Progenitor cell of endocrine pancreas (in vitro differentiated cells): Measurements from ENCODE around the gene TRPC4AP. TPM values are rescaled to one million over a fixed set of nuclear protein-coding genes. Genes with fewer than 3 reads are reported as not detected.

Experiments used
- DNase-seq: peaks from one replicate; pipeline ENCODE4 v3.0.0; 2021; ENCODE audit warnings: low spot score; ENCODE audit not compliant: unreplicated experiment
- H3K27ac Mint-ChIP-seq: 2 replicates; pipeline ENCODE4 v1.8.0; 2021; ENCODE audit warnings: mild to moderate bottlenecking, moderate library complexity, mixed read lengths
- H3K27me3 Mint-ChIP-seq: 2 replicates; pipeline ENCODE4 v1.8.0; 2021; ENCODE audit warnings: mixed read lengths
- H3K36me3 Mint-ChIP-seq: 2 replicates; pipeline ENCODE4 v1.8.0; 2022; ENCODE audit warnings: mixed read lengths; ENCODE audit not compliant: insufficient read depth
- H3K4me1 Mint-ChIP-seq: 2 replicates; pipeline ENCODE4 v1.8.0; 2021; ENCODE audit warnings: low read depth, mixed read lengths
- H3K4me3 Mint-ChIP-seq: 2 replicates; pipeline ENCODE4 v1.8.0; 2021; ENCODE audit warnings: low read depth, mild to moderate bottlenecking, moderate library complexity, mixed read lengths
- H3K9me3 Mint-ChIP-seq: 2 replicates; pipeline ENCODE4 v1.8.0; 2021; ENCODE audit warnings: low read depth, mixed read lengths
- total RNA-seq: library from RNA; stranded (reverse); gene quantifications from 2 replicates; pipeline ENCODE4 v1.2.1, GENCODE V29; 2021
- TF ChIP-seq, protein P1 (sequence below): fragments of 200-600 bp; sonication (generic); IDR thresholded peaks from one replicate; pipeline ENCODE4 v1.5.0; 2021; ENCODE audit warnings: antibody characterized with exemption, mild to moderate bottlenecking; ENCODE audit not compliant: unreplicated experiment

The TRPC4AP gene
- total RNA-seq, 1 donor from 2014 or later, result 122 TPM

DNA sequence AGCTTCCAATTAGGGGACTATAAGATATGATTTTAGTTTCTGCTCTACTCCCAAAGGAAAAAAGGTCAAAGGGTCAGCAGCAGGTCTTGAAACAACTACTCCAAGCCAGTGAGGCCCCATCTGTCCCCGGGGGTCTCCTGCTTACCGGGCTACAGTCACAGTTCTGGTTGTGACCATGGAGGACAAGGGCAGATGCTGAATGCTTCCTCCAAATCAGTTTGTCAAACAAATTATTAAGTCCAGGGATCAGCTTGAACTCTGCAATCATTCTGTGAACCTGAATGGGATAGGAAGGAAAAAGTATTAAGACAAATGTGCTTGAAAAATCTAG lies 76.8 kb downstream of the TRPC4AP start:
- Mint-ChIP-seq H3K27ac (no peak overlapping the region), H3K4me1 (no peaks in the 10 kb centered on the region), H3K27me3 (no peaks in the 10 kb centered on the region), H3K9me3 (no peaks in the 10 kb centered on the region), H3K4me3 (no peak overlapping the region), H3K36me3 (peaks cover 29% of the 10 kb centered on the region)
- DNase-seq, result no peak
- TF ChIP-seq, protein P1, sequence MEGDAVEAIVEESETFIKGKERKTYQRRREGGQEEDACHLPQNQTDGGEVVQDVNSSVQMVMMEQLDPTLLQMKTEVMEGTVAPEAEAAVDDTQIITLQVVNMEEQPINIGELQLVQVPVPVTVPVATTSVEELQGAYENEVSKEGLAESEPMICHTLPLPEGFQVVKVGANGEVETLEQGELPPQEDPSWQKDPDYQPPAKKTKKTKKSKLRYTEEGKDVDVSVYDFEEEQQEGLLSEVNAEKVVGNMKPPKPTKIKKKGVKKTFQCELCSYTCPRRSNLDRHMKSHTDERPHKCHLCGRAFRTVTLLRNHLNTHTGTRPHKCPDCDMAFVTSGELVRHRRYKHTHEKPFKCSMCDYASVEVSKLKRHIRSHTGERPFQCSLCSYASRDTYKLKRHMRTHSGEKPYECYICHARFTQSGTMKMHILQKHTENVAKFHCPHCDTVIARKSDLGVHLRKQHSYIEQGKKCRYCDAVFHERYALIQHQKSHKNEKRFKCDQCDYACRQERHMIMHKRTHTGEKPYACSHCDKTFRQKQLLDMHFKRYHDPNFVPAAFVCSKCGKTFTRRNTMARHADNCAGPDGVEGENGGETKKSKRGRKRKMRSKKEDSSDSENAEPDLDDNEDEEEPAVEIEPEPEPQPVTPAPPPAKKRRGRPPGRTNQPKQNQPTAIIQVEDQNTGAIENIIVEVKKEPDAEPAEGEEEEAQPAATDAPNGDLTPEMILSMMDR, result no peak

DNA sequence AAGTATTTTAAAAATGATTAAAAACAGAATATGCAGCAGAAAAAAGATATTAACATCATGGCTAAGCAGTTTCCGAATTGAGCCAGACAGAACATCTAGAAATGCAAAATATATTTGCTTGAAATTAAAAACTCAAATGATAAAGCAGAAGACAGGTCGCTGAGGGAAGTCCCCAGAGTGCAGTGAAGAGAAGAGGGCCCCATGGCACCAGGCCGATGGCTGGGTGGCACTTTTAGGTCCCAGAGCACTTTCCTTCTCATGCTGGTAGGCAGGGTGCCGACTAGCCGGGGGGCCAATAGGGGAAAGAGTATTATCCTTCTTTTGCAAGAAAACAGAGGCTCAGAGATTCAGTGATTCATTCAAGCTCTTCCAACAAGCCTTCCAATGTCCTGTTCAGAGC lies 78.1 kb downstream of the TRPC4AP start:
- no peak for DNase-seq
- peaks cover 27% of the 10 kb centered on the region for H3K36me3 Mint-ChIP-seq
- H3K27ac Mint-ChIP-seq, result peak overlapping the region; percentile 2
- no peak overlapping the region for H3K4me3 Mint-ChIP-seq
- H3K27me3 Mint-ChIP-seq, result no peaks in the 10 kb centered on the region
- no peaks in the 10 kb centered on the region for H3K9me3 Mint-ChIP-seq
- H3K4me1 Mint-ChIP-seq, result no peaks in the 10 kb centered on the region
- TF ChIP-seq, protein P1, result no peak

DNA sequence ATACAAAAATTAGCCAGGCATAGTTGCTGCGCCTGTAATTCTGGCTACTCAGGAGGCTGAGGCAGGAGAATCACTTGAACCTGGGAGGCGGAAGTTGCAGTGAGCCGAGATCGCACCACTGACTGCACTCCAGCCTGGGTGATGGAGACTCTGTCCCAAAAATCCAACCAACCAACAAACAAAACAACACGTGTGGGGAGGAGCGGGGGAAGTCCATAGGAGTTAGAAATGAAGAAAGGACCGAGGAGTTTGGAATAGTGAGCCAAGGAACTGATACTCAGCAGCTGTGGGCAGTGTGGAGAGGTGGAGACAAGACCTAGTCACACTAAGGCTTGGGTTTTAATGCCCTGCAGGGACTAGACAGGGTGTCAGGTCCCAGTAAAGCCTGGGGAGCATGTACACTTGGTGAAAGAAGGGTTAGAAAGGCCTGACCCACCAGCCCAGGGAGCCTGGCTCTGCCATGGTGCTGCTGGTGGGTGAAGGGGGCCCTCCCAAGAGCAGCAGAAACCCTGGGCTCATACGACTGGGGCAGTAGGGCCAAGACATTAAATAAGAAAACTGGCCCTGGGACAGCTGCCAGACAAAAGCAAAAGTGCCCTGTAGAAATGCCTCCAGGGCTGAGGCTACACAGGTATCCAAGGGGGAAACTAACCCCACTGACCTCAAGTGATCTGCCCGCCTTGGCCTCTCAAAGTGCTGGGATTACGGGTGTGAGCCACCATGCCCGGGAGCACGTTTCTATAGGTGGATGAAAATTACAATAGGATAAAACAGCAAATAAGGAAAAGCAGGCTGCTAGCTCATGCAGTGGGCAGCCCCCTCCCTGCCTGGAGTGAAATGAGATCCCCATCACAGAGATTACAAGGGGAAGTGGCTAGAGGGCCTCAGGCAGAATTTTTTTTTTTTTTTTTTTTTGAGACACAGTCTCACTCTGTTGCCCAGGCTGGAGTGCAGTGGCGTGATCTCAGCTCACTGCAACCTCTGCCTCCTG lies 78.9 kb downstream of the TRPC4AP start:
- peak overlapping the region; percentile 2 for H3K27ac Mint-ChIP-seq
- H3K27me3 Mint-ChIP-seq, result no peaks in the 10 kb centered on the region
- H3K4me1 Mint-ChIP-seq, result no peaks in the 10 kb centered on the region
- peaks cover 33% of the 10 kb centered on the region for H3K36me3 Mint-ChIP-seq
- TF ChIP-seq, protein P1, result no peak
- H3K4me3 Mint-ChIP-seq, result no peak overlapping the region
- H3K9me3 Mint-ChIP-seq, result no peaks in the 10 kb centered on the region
- DNase-seq, result no peak

DNA sequence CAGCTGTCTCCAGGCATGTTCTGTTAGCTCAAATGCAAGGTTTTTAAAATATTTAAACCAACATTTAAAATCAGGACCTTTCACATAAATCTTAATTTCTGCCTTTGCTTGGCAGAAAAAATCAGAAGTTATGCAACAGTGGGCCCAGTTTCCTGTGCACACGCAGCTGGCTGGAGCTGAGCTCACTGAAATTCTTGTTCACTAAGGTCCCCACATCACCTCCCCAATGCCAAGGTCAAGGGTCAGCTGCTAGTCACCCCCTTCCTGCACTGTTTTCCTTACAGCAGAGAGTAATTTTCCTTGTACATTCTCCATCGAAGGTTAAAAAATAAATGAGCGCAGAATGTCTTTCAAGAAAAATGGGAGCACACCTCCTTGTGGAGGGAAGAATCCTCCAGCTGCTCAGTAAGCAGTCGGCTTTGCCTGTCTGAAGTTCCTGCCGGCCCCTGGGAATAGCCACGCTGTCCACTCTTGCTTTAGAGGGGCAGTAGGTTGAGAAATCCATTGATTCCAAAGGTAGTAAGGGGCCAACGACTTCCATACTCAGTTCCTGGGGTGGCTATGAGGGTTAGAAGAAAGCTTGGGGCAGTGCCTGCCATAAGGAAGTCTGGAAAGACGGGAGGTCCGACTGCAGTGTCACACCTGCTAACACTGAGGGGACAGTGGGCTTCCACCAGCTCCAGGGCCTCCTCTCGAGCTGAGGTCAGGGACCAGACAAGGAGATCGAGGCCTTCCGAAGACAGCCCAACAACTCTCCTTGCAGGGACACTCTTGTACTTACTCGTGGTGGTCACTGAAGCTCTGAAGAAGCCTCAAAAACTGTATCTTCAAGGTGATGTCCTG lies 80.2 kb downstream of the TRPC4AP start:
- TF ChIP-seq, protein P1, result no peak
- Mint-ChIP-seq H3K4me3 (no peak overlapping the region), H3K27me3 (no peaks in the 10 kb centered on the region), H3K4me1 (no peaks in the 10 kb centered on the region), H3K36me3 (peaks cover 41% of the 10 kb centered on the region), H3K9me3 (no peaks in the 10 kb centered on the region), H3K27ac (no peak overlapping the region)
- DNase-seq, result no peak

DNA sequence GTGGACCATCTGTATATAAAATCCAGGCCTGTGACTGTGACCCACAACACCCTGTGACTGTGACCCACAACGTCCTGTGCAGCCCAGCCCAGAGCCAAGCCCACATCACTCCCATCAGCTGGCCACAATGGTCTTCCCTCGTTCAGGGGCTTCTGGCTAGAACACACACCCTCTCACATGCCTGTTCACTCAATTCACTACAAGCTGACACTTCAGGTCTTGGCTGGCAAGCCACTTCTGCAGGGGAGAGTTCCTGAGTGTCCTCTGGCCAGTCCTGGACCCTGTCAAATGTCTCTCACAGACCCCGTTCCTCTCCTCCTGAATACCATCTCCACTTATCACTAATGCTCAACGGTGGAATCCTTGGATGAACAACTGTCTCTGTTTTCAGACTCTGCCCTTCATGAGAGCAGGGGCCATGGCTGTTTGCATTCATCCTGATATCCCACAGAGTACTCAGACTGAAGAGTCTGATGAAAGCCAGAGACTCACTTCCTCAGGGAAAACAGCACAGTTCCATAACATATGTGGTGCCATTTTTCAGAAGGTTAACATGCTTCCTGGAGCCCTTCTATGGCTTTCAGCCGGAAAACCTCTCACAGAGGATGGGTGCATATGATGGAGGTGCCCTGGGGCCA lies 80.9 kb downstream of the TRPC4AP start:
- Mint-ChIP-seq H3K4me1 (no peaks in the 10 kb centered on the region), H3K9me3 (no peaks in the 10 kb centered on the region), H3K36me3 (peaks cover 42% of the 10 kb centered on the region), H3K27me3 (no peaks in the 10 kb centered on the region), H3K27ac (no peak overlapping the region), H3K4me3 (no peak overlapping the region)
- no peak for DNase-seq
- TF ChIP-seq, protein P1, result no peak
